Inferior parietal cortex (tissue), 1 donor: Measurements from ENCODE around the gene RDH11.
"Not testable (repeated sequence)": the region's sequence is repeated elsewhere in the genome, so short reads cannot be mapped to it uniquely, and the experiment has no call there.

Source experiments
- DNase-seq: peaks from one replicate; pipeline ENCODE4 v3.0.0-alpha.2; 2016; ENCODE audit errors: extremely low spot score

Gene RDH11, protein sequence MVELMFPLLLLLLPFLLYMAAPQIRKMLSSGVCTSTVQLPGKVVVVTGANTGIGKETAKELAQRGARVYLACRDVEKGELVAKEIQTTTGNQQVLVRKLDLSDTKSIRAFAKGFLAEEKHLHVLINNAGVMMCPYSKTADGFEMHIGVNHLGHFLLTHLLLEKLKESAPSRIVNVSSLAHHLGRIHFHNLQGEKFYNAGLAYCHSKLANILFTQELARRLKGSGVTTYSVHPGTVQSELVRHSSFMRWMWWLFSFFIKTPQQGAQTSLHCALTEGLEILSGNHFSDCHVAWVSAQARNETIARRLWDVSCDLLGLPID

DNA sequence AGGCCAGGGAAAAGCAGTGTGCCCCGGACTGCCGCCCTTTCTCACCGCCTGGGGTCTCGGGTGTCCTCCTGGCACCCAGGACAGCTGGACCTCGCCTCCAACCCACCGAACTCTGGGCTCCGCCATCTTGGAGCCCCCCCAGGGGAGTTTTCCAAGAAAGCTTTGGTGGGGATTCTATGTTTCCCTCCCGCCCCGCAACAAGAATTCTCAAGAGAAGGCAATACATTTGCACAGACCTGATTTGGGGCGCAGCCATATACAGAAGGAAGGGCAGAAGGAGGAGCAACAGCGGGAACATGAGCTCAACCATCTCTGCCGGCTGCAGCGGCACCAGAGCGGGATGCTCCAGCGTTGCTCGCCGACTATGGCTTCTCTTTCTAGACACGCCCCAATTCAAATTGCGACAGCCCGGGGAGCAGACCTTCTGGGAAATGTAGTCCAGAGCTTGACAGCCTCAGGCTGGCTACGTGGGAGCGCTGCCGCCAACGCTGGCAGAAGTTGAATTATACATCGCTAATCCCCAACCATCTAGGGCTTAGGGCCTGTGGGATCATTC lies at the start of gene RDH11:
Gene RDH11 (minus strand): TSS at position 371 of the 556 bp plus-strand sequence. CDS start 61 bp downstream, at position 310.
- DNase-seq, result peak; percentile 91

DNA sequence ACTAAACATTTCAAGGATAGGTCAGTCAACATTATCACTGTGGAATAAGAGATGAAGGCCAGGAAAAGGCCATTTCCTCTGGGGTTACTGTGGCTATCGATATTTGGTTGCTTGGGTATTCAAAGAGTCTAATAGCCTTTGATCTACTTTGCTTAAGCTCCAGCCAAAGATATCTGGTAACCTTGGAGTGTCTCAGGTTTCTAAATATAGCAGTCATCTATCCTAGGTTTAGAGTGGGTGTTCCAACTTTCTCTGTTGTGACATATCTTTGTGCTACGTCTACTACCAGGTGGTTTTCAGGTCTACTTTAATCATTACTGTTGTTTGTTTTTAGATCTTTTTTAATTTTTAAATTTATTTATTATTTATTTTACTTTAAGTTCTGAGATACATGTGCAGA lies 48.5 kb upstream of the RDH11 start:
- no peak for DNase-seq

DNA sequence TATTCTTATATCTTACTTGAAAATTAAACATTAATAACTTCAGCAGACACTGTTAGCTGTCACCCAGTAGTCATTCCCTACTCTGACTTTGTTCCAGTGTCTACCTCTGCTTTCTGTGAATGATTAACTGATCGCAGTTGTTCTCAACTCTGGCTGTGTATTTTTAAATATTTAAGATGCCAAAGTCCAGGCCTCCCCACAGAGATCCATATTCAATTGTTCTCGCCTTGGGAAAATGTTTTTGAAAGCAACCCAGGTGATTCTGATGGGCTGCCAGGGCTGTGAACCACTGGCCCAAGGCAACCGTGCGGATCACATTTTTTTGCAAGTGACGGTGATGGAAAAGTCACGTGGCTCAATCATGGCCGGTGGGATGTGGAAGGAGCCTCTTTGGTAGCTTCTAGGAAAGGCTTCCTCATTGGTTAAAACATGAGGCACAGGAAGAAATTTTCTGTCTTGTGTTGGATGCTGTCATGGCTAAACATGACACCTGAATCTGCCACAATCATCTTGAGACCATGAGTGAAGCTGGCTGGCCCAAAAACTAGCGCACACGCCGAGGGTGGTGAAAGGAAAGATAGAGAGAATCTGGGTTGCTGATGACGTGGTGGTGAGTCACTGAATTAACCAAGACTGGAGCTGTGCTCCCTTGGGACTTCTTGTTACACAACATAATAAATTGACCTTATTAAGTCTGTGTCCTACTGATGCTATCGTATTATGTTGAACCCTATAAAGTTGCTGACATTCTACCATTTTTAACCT lies 43.4 kb upstream of the RDH11 start:
- no peak for DNase-seq

DNA sequence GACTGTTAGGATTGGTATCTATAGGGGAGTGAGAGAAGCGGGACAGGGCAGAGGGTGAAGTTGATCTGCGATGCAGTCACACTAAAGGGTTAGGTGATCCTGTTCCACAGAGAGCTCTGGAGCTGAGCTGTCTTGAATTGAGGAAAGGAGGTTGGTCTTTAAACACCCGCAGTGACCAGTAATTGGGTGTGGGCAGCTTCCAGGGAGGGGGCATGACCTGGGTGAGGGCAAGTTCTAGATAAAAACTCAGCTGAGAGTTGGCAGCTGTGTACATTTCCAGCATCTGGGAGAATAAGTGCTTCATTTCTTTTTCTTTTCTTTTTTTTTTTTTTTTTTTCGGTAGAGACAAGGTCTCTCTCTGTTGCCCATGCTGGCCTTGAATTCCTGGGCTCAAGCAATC lies 41.2 kb upstream of the RDH11 start:
- DNase-seq, result no peak

DNA sequence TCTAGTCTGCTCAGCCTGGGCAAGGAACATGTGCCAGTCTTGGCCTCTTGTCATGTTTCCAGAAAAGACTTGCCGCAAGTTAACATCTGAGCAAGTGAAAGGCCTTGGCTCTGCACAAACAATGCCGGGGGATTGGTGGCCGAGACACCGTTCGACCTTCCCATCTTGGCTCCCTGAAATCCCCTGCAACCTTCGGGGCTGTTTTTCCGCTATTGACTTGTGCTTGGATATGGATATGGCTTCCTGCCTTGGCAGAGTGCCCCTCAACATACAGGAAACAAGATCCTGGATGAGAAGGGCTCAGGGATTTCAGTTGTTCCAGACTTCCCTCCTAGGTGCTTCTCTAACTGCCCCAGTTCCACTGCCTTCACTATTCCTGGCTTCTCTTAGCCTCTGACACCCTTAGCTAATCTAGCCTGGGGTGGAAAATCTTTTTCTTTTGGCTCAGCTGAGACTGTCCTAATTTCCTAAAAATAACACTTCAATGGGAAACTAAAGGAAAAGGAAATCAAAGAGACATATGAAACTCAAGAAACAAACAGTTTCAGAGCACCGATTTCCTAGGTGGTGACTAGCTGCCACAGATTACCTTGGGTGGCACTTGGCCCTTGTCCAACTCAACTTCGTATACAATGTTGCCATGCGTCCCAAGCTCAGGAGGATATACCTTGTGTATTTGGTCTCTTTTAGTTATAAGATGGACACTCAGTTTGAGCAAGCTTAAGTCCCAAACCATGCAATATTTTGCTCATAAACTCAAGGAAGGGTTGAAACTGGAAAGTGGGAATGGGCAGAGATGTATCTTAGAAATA lies 40.0 kb upstream of the RDH11 start:
- no peak for DNase-seq

DNA sequence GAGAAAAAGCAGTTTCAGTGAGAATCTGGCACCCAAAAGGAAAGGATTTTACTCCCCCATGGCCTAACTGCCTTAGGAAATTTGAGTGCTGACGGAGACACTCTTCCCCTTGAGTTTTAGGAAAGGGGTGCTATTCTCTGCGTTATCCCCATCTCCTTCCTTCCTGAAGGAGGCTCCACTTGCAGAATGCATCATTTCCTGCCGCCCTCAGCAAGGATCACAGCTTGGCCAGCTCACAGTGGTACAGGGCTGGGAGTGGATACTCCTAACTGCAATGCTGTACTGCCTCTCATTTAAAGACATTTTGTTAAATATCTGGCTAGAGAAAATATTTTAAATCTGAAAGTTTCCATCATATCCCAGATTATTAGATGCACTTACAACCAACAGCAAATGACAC lies 39.1 kb upstream of the RDH11 start:
- DNase-seq, result no peak

DNA sequence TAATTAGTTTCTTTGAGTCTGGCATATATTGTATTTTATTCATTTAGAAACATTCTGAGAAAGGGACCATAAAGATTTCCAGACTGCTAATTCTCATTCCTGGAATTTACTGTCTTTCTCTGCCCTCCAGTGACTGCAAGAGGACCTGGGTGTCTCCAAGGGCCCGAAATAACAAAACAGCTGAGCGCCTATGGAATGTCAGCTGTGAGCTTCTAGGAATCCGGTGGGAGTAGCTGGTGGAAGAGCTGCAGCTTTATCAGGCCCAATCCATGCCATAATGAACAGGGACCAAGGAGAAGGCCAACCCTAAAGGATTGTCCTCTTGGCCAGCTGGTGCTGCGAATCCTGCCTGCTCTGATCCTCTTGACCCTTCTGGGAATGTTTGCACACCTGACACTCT lies 38.1 kb upstream of the RDH11 start:
- no peak for DNase-seq

DNA sequence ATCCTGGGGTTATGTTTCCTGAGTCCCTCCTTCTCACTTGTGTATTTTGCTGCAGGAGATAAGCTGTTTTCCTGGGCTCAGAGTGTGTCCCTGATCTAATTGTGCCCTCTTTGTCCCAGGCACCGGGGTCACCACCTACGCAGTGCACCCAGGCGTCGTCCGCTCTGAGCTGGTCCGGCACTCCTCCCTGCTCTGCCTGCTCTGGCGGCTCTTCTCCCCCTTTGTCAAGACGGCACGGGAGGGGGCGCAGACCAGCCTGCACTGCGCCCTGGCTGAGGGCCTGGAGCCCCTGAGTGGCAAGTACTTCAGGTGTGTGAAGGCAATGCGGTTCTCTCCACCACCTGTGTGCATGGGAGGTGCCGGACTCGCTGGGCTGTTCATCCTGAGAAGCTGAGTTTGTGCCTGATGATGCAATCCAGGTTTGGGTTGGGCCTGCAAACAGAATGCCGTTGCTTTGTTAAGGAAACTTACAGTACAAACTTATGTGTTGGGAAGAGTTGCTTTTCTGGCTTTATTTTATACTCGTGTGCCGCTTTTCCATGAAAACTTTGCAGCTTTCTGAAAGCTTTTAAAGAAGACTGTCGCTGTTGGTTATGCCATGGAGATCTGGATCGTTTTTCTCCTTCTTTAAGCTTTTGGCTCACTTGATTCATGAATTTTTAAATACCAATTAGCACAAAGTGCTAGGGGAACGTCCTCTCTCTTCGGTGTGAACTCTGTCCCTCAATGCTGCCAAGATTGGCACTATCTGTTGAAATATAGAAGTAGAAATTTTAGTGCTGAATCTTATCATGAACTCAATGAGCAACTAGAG lies 33.7 kb upstream of the RDH11 start:
- no peak for DNase-seq

DNA sequence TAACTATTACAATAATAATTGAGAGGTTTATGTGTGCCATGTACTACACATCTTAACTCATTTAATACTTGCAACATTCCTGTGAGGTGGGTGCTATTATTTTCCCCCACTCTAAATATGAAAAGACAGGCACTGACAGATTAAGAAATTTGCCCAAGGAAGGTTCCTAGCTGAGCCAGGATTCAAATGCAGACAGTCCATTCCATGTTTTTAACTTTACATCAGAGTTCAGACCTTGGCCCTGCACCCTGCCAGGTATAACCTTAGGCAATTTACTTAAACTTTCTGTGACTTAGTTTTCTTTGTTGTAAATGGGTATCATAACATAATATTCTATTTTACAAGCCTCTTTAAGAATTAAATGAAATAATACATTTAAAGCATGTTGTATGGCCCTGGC lies 32.7 kb upstream of the RDH11 start:
- DNase-seq, result no peak

DNA sequence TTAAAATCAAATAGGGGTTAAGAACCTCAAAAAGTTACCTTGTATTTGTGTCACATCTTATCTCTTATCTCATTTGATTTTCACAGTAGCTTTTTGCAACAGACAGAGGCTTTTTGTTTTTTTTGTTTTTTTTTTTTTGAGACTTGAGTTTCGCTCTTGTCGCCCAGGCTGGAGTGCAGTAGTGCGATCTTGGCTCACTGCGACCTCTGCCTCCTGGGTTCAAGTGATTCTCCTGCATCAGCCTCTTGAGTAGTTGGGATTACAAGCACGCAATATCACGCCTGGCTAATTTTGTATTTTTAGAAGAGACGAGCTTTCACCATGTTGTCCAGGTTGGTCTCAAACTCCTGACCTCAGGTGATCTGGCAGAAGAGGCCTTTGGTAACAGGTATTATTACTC lies 31.8 kb upstream of the RDH11 start:
- no peak for DNase-seq

DNA sequence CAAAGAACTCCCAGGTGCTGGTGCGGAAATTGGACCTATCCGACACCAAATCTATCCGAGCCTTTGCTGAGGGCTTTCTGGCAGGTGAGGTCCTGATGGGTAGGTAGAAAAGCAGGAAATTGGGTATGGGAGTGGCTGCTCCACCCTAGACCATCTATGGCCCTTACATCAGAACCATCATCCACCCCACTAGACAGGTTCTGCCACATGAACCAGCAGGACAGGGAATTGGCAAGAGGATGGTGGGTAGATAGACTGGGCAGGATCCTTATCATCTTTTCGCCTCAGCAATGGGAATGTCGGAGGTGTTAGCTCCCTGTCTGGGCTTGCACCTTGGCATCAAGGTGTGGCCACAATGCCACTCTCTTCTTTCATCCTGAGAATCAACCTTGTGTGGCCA lies 29.6 kb upstream of the RDH11 start:
- DNase-seq, result no peak

DNA sequence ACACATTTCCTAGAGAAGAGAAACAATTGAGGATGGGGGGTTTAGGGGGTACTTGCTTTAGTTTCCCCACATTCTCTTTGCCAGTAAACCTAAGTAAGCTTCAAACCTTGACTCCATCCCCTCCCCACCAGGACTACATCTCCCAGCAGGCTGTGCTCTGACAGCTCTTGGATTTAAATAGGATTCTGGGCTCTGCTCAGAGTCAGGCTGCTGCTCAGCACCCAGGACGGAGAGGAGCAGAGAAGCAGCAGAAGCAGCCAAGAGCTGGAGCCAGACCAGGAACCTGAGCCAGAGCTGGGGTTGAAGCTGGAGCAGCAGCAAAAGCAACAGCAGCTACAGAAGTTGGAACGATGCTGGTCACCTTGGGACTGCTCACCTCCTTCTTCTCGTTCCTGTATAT lies 26.7 kb upstream of the RDH11 start:
- DNase-seq, result peak; percentile 45

DNA sequence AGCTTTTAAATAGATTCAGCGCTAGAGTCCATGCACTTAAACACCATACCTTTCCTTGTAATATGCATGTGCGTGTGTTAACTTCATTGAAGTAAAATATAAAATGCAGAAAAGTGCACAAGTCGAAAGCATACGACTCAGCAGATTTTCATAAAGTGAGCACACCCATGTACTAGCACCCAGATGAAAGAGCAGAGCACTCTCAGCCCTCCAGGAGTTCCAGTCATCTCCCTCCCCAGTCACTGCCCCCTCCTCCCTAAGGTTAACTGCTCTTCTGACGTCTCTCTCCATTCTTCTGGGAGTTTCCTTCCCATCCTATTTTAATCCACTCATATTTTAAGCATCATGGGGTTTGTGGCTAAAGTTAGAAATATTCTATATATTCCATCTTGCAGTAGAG lies 26.3 kb upstream of the RDH11 start:
- no peak for DNase-seq

DNA sequence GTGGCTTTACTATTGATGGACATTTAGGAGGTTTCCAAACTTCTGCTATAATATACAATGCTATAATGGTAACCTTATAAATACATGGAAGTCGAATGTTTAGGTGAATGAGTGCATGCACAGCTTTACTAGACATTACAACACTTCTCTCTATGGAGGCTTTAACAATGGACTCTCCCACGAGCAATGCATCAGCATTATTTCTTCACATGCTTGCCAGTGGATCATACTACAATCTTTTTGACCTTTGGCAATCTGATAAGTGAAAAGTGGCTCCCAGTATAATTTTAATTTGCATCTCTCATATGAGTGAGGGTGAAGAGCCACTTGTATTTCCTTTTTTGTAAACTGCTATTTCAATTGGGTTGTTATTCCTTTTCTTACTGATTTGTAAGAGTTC lies 24.3 kb upstream of the RDH11 start:
- DNase-seq, result no peak

DNA sequence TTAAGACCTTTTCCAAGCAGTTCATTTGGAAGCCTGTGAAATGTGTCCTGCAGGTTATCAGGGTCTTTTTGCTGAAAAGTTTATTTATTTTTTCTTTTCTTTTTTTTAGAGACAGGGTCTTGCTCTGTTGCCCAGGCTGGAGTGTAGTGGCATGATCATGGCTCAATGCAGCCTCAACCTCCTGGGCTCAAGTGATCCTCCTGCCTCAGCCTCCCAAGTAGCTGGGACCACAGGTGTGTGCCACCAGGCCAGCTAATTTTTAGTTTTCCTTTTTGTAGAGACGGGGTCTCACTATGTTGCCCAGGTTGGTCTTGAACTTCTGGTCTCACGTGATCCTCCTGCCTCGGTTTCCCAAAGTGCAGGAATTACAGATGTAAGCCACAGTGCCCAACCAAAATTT lies 23.8 kb upstream of the RDH11 start:
- DNase-seq, result not testable (repeated sequence)

DNA sequence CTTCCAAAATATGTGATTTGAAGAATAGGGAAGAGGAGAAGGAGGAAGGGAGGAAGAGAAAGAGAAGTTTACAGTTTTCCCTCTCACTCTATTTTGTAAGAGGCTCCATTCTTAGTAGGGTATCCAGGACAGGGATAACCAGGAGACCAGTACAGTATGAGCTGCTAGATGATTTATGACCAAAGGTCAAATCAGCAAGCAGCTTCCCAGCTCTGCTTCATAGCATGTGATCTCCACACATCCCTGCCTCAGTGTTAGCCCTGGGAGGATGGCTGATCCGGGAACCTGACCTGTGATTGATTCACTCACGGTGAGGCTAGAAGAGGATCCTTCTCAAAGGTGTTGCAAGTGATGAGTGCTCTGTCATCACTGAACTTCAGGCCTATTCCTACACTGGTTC lies 22.7 kb upstream of the RDH11 start:
- DNase-seq, result no peak

DNA sequence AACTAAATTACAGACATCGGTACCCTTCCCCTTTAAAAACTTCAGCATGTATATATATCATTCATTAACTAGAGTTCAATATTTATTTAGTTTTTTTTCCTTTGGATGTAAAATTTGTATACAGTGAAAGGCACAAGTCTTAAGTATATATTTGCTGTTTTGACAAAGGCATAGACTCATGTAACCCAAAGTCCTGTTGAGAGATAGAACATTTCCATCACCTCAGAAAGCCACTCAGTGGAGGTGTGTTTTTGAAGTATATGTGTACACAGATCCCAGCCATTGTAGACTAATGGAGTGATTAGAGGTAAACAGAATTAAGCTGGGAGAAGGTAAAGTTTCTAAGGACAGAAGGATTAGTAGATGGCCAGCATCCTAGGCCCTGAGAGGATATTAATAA lies 21.5 kb upstream of the RDH11 start:
- DNase-seq, result no peak

DNA sequence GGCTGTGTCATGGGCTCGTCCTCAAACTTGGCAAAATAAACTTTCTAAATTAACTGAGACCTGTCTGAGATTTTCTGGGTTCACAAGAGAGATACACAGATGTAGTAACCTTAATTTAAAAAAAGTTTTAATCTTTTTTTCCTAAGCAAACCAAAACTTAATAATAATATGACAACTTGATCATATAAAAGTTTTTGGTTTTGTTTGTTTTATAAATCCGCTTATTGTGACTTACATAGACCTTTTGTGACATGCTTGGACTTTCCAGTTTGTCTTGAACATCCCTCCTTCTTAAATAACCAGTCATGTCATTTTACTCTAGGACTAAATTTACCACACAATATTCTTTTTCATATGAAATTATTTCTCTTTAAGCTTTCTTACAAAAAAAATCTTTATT lies 14.6 kb upstream of the RDH11 start:
- DNase-seq, result no peak

DNA sequence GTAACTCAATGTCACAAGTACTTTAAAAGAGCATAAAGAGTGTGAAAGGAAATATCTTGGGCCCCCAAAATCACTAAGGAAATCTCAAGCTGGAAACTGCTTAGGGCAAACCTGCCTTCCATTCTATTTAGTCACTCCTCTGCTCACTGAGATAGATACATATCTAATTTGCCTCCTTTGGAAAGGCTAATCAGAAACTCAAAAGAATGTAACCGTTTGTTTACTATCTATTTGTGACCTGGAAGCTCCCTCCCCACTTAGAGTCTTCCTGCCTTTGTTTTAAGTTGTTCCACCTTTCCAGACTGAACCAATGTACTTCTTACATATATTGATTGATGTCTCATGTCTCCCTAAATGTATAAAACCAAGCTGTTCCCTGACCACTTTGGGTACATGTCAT lies 14.2 kb upstream of the RDH11 start:
- DNase-seq, result not testable (repeated sequence)

DNA sequence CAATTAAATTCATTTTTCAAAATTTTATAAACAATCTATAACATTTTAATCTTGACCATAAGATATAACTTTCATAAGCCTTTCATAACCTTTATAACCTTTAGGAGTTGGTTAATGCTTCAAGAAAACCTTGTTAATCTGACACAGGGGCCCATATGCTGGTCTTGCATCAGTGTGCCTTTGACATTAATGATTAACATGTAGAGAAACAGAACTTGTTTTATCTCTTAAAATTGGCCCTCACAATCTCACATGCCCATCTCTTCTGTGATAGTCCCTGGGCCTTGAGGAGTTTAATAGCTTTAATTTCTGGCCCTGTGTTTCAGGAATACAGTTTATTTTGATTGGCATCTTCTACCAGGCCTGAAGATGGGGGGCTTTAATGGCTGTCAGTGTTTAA lies 13.8 kb upstream of the RDH11 start:
- DNase-seq, result not testable (repeated sequence)

DNA sequence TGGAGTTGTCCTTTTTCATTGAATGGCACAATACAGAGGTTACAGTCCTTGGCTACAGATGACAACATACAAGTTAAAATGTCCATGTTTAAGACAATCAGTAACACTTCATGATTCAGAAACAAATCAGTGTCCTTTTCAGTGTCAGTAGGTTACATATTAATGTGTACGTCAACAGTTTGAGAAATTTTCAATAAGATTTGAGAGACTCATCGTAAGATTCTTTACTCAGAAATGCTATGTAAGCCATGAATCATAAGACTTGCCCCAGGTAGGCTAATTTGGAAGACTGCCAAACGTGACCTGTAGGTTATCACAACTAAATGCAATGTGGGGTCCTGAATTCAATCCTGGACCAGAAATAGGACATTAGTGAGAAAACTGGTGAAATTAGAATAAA lies 9.6 kb upstream of the RDH11 start:
- no peak for DNase-seq
